Activated T-cell treated with anti-CD3 and anti-CD28 coated beads, Interleukin-2, amount 50 U/mL, for 24 hours (primary cell): ENCODE data around the gene AMBRA1.

Experiments
- DNase-seq: peaks from one replicate; pipeline ENCODE4 v3.0.0-alpha.2; 2020
- H3K27ac Mint-ChIP-seq: 2 replicates; pipeline ENCODE4 v1.8.0; 2020; ENCODE audit warnings: mild to moderate bottlenecking, mixed read lengths
- H3K27me3 Mint-ChIP-seq: 2 replicates; pipeline ENCODE4 v1.8.0; 2020; ENCODE audit warnings: mixed read lengths
- H3K36me3 Mint-ChIP-seq: 2 replicates; pipeline ENCODE4 v1.8.0; 2020; ENCODE audit warnings: low read depth, mixed read lengths
- H3K4me1 Mint-ChIP-seq: 2 replicates; pipeline ENCODE4 v1.8.0; 2020; ENCODE audit warnings: low read depth, mixed read lengths
- H3K4me3 Mint-ChIP-seq: 2 replicates; pipeline ENCODE4 v1.8.0; 2020; ENCODE audit warnings: mild to moderate bottlenecking, moderate library complexity, mixed read lengths
- H3K9me3 Mint-ChIP-seq: 2 replicates; pipeline ENCODE4 v1.8.0; 2020; ENCODE audit warnings: mixed read lengths

The AMBRA1 gene

DNA sequence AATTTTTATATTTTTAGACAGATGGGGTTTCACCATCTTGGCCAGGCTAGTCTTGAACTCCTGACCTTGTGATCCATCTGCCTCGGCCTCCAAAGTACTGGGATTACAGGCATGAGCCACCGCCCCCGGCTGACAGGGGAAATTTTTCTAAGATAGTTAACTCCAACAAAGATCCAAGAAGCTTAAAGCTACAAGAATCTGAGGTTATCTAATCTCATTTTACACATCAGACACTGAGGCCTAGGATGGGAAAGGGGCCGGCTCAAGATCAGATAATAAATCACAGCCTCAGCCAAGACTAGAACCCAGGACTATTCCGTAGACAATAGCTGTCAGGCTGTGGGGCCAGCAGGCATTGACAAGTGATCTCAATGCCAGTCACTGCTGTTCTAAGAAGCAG lies 94.0 kb downstream of the AMBRA1 start:
- Mint-ChIP-seq H3K4me3 (no peak overlapping the region), H3K9me3 (no peaks in the 10 kb centered on the region), H3K27ac (no peak overlapping the region), H3K27me3 (no peaks in the 10 kb centered on the region), H3K36me3 (peaks cover 38% of the 10 kb centered on the region), H3K4me1 (peaks cover 14% of the 10 kb centered on the region)
- no peak for DNase-seq

DNA sequence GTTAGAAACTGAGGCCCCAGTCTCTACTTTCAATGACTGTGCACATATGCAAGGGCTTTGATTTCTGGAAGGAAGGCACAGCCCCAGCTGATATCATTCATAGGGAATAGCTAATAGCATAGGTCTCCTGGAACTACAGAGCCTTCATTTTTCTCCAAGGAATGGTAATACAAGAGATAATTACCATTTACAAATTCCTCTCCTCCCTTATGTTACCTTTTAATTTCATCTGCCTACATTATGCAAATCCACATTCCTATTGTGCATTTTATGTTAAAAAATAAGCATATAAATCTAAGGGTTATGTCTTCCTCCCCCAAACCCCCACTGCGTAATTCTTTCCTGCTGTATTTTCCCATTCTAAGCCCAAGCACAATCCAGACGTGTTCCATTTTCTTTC lies 94.9 kb downstream of the AMBRA1 start:
- no peak for DNase-seq
- no peaks in the 10 kb centered on the region for H3K27me3 Mint-ChIP-seq
- H3K27ac Mint-ChIP-seq: no peak overlapping the region
- no peaks in the 10 kb centered on the region for H3K9me3 Mint-ChIP-seq
- peaks cover 40% of the 10 kb centered on the region for H3K36me3 Mint-ChIP-seq
- H3K4me1 Mint-ChIP-seq: peaks cover 9% of the 10 kb centered on the region
- no peak overlapping the region for H3K4me3 Mint-ChIP-seq

DNA sequence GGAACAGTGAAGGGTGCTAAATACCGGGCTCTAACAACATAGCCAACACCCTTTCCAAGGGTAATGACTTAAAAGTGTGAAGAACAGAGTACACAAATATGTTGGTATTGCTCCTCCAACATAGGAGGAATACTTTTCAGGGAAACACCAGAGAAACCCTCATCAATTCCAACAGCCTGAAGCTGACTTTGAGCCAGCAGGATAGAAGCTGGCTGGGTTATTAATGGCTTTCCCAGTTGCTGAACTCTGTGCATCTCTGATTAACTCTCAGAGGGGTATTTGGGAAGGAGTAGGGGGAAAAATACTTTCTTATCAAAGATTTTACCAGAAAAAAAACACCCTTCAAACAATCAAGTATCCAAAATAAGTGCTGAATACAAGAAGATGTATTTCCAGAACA lies 95.6 kb downstream of the AMBRA1 start:
- H3K27ac Mint-ChIP-seq: no peak overlapping the region
- H3K27me3 Mint-ChIP-seq: no peaks in the 10 kb centered on the region
- H3K36me3 Mint-ChIP-seq: peaks cover 40% of the 10 kb centered on the region
- no peak for DNase-seq
- H3K4me1 Mint-ChIP-seq: peaks cover 8% of the 10 kb centered on the region
- no peaks in the 10 kb centered on the region for H3K9me3 Mint-ChIP-seq
- no peak overlapping the region for H3K4me3 Mint-ChIP-seq

DNA sequence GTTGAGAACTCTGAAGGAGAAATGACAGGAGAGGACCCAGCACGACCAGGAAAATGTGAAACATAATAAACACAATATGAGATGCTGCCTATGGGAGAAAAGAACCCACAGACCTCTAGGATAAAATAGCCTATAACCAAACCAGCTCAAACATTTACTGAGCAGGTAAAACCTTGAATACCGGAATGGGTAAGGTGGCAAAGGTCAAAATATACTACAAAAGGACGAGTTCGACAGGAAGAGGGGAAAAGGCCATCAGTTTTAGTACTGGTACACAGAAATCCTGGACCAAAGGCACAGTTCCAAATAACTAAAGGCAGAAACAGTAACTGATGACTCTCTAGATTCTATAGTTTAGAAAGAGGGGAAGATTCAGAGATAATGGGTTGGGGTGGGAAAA lies 96.3 kb downstream of the AMBRA1 start:
- Mint-ChIP-seq H3K27me3 (no peaks in the 10 kb centered on the region), H3K36me3 (peaks cover 40% of the 10 kb centered on the region), H3K9me3 (no peaks in the 10 kb centered on the region), H3K4me3 (no peak overlapping the region), H3K4me1 (peaks cover 4% of the 10 kb centered on the region), H3K27ac (no peak overlapping the region)
- DNase-seq: no peak

DNA sequence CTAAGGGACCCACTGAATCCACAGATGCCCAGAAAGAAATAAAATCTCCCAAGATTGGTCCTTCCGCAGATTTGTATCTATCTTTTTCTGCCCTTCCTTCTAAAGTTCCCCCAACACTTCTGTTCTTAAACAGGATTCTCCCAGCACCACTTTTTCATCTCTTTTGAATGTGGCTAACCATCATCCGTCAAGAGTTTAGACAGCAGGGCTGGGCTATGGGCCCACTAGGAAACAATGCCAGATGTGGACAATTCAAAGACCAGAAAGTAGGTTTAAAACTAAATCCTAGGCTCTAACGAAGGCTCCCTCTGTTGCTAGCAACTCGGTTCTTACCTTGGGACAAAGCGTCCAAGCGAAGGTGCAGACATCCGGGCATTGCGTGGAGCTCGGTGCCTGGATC lies 100.0 kb downstream of the AMBRA1 start:
- DNase-seq: no peak
- Mint-ChIP-seq H3K27me3 (no peaks in the 10 kb centered on the region), H3K4me1 (peaks cover 2% of the 10 kb centered on the region), H3K4me3 (no peak overlapping the region), H3K9me3 (no peaks in the 10 kb centered on the region), H3K36me3 (peaks cover 61% of the 10 kb centered on the region), H3K27ac (no peak overlapping the region)

DNA sequence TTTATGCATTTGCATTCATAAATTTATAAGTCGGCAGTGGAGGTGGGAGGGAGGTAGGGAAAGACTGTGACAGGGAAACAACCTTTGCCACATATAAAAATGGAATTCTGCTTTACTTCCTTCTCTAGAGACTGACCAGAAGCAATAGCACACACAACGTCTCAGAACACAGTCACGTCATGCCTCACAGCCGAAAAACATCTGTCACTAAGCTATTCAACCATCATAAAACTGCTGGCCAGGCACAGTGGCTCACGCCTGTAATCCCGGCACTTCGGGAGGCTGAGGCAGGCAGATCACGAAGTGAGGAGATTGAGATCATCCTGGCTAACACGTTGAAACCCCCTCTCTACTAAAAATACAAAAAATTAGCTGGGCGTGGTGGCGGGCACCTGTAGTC lies 101.3 kb downstream of the AMBRA1 start:
- Mint-ChIP-seq H3K4me1 (peaks cover 2% of the 10 kb centered on the region), H3K27ac (peak overlapping the region; percentile 11), H3K4me3 (no peak overlapping the region), H3K27me3 (no peaks in the 10 kb centered on the region), H3K36me3 (peaks cover 66% of the 10 kb centered on the region), H3K9me3 (no peaks in the 10 kb centered on the region)
- no peak for DNase-seq

DNA sequence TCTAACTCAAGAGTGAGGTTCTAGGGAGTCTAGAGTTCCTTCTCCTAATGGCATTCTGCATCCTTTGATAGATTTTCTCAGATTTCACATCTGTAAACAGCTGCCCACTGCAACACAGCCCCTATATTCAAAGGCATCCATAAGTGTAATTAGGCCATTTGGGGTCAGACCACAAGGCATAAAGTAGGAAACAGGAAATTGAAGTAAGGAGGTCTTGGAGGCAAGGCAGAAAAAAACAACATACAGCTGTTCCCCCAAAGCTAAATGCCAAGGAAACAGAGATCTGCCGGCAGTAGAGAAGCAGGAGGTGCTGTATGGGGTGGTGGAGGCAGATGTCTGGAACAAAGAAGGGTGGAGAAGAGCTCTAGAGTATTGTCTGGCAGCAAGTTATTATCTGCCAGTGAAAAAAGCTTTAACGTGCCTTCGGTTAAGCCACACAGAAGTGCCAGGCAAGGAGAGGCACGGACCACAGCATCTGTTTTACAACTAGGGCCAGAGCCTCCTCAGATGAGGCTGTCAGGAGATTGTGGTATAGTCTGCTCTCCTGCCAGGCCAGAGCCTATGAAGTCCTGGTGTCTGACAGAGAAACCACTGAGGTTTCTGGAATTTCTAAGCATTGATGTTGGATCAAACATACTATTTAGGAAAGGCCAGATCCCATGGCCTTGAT lies 102.0 kb downstream of the AMBRA1 start:
- H3K9me3 Mint-ChIP-seq: no peaks in the 10 kb centered on the region
- H3K4me3 Mint-ChIP-seq: no peak overlapping the region
- H3K27ac Mint-ChIP-seq: peak overlapping the region; percentile 51
- peaks cover 62% of the 10 kb centered on the region for H3K36me3 Mint-ChIP-seq
- H3K27me3 Mint-ChIP-seq: no peaks in the 10 kb centered on the region
- peaks cover 2% of the 10 kb centered on the region for H3K4me1 Mint-ChIP-seq
- DNase-seq: no peak

DNA sequence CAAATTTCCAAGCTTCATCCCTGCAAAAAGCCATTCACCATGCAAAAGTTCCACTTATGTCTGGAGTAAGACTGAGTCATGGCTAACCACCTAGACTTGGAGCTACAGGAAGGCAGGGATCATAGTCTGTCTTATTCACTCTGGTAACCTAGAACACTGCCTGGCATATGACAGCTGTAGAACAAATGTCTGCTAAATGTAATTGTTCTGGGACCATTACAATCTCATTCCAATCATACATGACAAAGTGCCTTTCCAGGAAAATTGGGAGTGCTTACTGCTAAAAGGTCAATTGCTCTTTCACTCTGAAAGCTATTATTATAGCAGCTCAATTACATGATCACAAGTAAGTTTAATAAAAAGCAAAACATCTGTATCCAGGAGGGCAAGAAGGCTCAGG lies 103.2 kb downstream of the AMBRA1 start:
- H3K27ac Mint-ChIP-seq: no peak overlapping the region
- no peak overlapping the region for H3K4me3 Mint-ChIP-seq
- H3K27me3 Mint-ChIP-seq: no peaks in the 10 kb centered on the region
- no peak for DNase-seq
- no peaks in the 10 kb centered on the region for H3K9me3 Mint-ChIP-seq
- H3K36me3 Mint-ChIP-seq: peaks cover 62% of the 10 kb centered on the region
- H3K4me1 Mint-ChIP-seq: no peaks in the 10 kb centered on the region

DNA sequence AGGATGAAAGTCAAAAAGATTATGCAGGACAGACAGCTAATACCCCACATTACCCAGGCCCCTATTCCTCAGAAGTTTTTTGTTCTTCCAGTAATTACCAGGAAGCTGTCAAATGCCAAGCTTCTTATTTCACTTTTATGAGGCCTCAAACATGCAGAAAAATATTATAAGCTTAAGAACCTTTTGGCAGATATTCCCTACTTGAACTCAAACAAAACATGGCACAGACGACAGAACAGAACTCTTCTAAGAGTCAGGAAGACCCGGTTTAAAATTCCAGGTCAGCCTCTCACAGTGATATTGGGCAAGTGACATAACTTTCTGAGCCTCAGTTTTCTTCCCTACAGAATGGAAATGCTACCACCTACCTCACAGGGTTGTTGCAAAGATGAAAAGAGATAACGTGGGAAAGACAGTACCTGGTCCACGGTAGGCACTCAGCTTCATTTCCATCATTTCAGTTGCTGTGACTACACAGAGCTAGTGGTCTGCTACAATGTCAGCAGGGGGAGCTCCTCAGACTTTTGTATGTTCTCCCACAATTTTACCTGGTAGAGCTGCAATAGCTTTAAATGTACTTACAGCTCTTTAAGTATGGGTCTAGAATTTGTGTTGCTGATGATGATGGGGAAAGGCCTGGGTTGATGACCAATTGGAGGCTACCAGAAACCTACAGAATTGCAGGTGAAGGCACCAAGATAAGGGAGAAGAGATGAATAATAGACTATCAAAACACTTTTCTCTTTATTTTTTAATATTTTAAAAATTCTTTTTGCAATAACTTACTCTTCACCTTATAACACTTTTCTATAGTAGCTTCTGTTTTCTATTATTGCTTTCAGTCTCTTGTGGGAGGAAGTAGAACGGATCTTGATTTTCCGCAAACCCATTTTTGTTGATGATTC lies 103.9 kb downstream of the AMBRA1 start:
- no peak for DNase-seq
- Mint-ChIP-seq H3K27ac (no peak overlapping the region), H3K36me3 (peaks cover 57% of the 10 kb centered on the region), H3K27me3 (no peaks in the 10 kb centered on the region), H3K9me3 (no peaks in the 10 kb centered on the region), H3K4me1 (no peaks in the 10 kb centered on the region), H3K4me3 (no peak overlapping the region)

DNA sequence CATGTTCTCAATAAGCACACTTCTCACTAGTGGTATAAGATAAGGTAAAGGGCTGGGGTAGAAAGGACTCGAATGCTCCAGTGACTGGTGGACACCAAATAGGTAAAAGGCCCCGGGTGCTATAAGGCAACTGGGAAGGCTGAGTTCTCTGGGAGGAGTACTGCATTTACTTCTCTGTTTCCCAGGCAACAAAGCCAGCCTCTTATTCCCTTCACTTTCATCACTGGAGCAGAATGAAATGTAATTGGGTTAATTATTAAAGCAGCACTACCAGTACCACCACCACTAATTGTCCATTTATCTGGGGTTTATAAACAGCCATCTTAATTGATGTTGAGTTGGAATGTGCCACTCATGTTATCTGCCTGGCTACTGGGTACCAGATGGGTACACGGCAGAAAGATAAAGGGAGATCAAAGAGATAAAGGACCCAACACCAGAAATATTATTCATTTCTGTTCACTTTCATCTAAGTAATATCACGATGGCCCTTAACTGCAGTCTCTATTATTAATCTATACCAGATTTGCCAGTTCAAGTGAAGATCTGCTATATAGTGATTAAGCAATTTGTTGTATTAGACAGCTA lies 107.9 kb downstream of the AMBRA1 start:
- H3K4me1 Mint-ChIP-seq: peaks cover 2% of the 10 kb centered on the region
- H3K4me3 Mint-ChIP-seq: no peak overlapping the region
- H3K9me3 Mint-ChIP-seq: no peaks in the 10 kb centered on the region
- no peak overlapping the region for H3K27ac Mint-ChIP-seq
- DNase-seq: no peak
- H3K27me3 Mint-ChIP-seq: no peaks in the 10 kb centered on the region
- peaks cover 44% of the 10 kb centered on the region for H3K36me3 Mint-ChIP-seq

DNA sequence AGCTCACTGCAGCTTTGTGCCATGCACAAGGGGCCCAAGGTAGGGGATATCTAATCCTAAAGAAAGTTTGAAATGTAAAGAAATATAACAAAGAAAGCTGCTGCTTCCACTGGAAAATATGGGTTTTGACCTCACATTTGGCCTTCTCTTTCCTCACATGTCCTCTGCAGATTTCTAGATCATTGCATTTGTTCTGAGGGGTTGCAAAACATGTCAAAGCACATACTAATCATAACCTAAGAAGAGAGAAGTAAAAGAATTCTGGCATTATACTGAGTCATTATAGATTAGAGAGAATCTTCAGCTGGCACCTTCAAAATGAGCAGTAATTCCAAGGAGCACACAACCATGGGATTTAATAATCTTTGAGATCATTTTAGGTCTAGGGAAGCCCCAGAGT lies 109.7 kb downstream of the AMBRA1 start:
- H3K27me3 Mint-ChIP-seq: no peaks in the 10 kb centered on the region
- peaks cover 33% of the 10 kb centered on the region for H3K36me3 Mint-ChIP-seq
- H3K9me3 Mint-ChIP-seq: no peaks in the 10 kb centered on the region
- H3K4me3 Mint-ChIP-seq: no peak overlapping the region
- no peak overlapping the region for H3K27ac Mint-ChIP-seq
- DNase-seq: no peak
- peaks cover 2% of the 10 kb centered on the region for H3K4me1 Mint-ChIP-seq

DNA sequence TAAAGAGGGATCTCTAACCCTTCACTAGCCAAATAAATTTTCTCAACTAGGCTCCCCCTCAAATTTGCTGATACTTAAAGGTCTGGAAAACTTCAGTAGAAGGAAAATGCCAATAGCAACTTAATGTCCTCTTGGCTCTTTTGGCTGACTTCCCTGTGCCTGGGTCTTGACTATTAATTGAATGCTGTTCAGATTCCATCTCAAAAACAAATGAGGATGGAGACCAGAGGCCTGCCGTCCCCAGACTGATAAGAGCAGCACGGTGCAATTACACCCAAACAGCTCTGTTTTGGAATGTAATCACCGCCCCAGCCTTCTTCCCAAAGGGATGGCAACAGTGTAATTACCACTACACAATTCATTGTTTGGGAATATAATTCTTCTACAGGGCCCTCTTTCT lies 112.9 kb downstream of the AMBRA1 start:
- Mint-ChIP-seq H3K27ac (no peak overlapping the region), H3K36me3 (peaks cover 26% of the 10 kb centered on the region), H3K27me3 (no peaks in the 10 kb centered on the region), H3K9me3 (no peaks in the 10 kb centered on the region), H3K4me3 (no peak overlapping the region), H3K4me1 (peaks cover 17% of the 10 kb centered on the region)
- DNase-seq: no peak

DNA sequence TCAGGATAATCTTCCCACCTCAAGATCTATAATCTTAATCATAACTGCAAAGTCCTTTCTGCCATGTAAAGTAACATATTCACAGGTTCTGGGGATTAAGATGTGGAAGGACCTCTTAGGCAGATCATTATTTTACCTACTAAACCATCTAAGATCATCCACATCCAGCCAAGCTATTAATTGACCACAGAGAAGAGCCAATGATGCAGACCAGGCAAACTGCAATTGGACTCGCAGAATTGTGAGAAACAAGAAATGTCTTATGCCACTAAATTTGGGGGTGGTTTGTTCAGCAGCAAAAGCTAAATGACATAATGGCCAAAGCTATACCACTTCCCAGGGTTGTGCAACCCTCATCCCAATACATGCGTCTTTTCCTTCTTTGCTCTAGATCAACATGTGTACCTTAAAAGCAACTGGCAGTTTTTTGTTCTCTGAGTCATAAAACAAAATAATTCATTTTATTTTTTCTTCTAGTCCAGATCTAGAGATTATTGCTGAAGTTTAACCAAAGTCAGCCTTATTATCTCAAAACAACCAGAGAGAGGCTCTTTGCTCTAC lies 113.6 kb downstream of the AMBRA1 start:
- Mint-ChIP-seq H3K4me3 (no peak overlapping the region), H3K27ac (no peak overlapping the region), H3K9me3 (no peaks in the 10 kb centered on the region), H3K36me3 (peaks cover 31% of the 10 kb centered on the region), H3K4me1 (peaks cover 23% of the 10 kb centered on the region), H3K27me3 (no peaks in the 10 kb centered on the region)
- DNase-seq: no peak

DNA sequence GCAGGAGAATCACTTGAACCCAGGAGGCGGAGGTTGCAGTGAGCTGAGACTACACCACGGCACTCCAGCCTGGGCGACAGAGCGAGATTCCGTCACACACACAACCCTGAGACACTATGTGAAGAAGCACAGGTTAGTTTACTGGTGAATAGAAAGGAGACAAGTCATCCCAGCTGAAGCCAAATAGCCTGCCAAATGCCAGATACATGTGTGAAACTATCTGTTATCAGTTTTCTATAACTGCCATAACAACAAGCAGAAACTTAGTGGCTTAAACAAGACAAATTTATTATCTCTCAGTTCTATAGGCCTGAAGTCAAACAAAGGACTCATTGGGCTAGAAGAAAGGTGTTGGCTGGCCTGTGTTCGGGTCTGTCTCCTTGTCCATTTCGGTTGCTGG lies 114.2 kb downstream of the AMBRA1 start:
- H3K36me3 Mint-ChIP-seq: peaks cover 31% of the 10 kb centered on the region
- peaks cover 29% of the 10 kb centered on the region for H3K4me1 Mint-ChIP-seq
- H3K9me3 Mint-ChIP-seq: no peaks in the 10 kb centered on the region
- H3K4me3 Mint-ChIP-seq: no peak overlapping the region
- H3K27ac Mint-ChIP-seq: no peak overlapping the region
- H3K27me3 Mint-ChIP-seq: no peaks in the 10 kb centered on the region
- no peak for DNase-seq

DNA sequence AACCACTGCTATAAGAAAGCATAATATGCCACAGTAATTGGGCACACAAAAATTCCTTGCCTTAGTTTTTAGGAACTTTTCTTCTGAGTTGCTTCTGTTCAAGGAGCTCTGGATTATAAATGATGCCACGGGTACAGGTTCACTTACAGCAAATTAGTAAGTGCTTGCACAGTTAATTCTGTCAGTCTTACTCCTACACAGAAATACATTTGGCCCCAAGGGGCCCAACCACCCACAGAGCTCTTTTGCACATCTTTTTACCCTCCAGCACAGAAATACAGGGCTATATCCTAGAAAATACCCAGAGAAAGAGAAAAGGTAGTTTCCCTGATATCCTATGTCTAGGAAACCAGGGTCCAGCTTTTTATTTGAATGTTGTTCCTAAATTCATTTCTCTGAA lies 115.6 kb downstream of the AMBRA1 start:
- H3K9me3 Mint-ChIP-seq: no peaks in the 10 kb centered on the region
- H3K27me3 Mint-ChIP-seq: no peaks in the 10 kb centered on the region
- H3K4me1 Mint-ChIP-seq: peaks cover 38% of the 10 kb centered on the region
- peaks cover 22% of the 10 kb centered on the region for H3K36me3 Mint-ChIP-seq
- H3K27ac Mint-ChIP-seq: no peak overlapping the region
- no peak for DNase-seq
- no peak overlapping the region for H3K4me3 Mint-ChIP-seq
